H1 (cell line): ENCODE measurements around the gene UBE2E3. TPM values are rescaled to one million over a fixed set of nuclear protein-coding genes. Genes with fewer than 3 reads are reported as not detected.

Experiments
- SAP30 ChIP-seq: fragments of 300-600 bp; sonication (generic); IDR thresholded peaks from 2 replicates; pipeline ENCODE4 v1.7.1; 2012; ENCODE audit warnings: low read length, moderate library complexity, mild to moderate bottlenecking, inconsistent platforms; ENCODE audit not compliant: insufficient read depth, insufficient replicate concordance
- polyA plus RNA-seq, 7 experiments: library from polyadenylated mRNA; depleted of rRNA in 3 of 7; stranded (reverse) in 5 of 7; unstranded in 2 of 7; fragments of >200 nt in 5 of 7; fragments of 200-250 nt in 2 of 7; gene quantifications; 1 replicate in 5 of 7; 2 replicates in 1 of 7; 4 replicates in 1 of 7; pipeline versions ENCODE4 v1.2.1 to v1.2.3, GENCODE V29; 2011 to 2013; ENCODE audit warnings: missing spikeins in 2 of 7, mixed read lengths in 2 of 7
- total RNA-seq: library from RNA; stranded (reverse); fragmentation: NEBNext Ultra II Directional; extraction: Animal tissue kit (Norgen Biotek cat#: 25700); gene quantifications from 2 replicates; pipeline ENCODE4 v1.2.1, GENCODE V29; 2021
- TF ChIP-seq, protein P1 (sequence below): fragments of 300-600 bp; sonication (generic); IDR thresholded peaks from 2 replicates; pipeline ENCODE4 v1.7.1; 2012; ENCODE audit warnings: low read length, moderate library complexity, mild to moderate bottlenecking, inconsistent platforms; ENCODE audit not compliant: insufficient replicate concordance

UBE2E3 gene
- total and polyA plus RNA-seq, 2 of the 8 experiments (the other 6 are each of a cell fraction or from before 2014, with no cell fraction given), result 106 to 132 TPM

DNA sequence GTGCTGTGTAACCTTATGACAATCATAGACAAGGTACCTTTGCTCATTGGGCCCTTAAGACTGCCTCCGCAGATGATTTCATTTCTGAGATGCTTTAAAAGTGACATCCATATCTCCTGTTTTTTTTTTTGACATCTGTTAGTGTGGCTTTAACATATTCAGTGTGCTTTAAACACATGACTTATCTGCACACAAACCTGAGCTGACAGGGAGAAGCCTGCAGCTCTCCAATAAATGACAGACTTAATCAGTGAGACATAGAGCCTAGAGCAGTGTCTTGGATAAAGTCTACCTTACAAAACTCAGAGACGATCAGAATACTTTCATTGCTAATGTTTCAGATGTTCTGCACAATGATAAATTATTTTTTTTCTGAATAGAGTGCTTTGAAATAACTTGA lies 130.7 kb downstream of the UBE2E3 start (continued):
- TF ChIP-seq, protein P1, sequence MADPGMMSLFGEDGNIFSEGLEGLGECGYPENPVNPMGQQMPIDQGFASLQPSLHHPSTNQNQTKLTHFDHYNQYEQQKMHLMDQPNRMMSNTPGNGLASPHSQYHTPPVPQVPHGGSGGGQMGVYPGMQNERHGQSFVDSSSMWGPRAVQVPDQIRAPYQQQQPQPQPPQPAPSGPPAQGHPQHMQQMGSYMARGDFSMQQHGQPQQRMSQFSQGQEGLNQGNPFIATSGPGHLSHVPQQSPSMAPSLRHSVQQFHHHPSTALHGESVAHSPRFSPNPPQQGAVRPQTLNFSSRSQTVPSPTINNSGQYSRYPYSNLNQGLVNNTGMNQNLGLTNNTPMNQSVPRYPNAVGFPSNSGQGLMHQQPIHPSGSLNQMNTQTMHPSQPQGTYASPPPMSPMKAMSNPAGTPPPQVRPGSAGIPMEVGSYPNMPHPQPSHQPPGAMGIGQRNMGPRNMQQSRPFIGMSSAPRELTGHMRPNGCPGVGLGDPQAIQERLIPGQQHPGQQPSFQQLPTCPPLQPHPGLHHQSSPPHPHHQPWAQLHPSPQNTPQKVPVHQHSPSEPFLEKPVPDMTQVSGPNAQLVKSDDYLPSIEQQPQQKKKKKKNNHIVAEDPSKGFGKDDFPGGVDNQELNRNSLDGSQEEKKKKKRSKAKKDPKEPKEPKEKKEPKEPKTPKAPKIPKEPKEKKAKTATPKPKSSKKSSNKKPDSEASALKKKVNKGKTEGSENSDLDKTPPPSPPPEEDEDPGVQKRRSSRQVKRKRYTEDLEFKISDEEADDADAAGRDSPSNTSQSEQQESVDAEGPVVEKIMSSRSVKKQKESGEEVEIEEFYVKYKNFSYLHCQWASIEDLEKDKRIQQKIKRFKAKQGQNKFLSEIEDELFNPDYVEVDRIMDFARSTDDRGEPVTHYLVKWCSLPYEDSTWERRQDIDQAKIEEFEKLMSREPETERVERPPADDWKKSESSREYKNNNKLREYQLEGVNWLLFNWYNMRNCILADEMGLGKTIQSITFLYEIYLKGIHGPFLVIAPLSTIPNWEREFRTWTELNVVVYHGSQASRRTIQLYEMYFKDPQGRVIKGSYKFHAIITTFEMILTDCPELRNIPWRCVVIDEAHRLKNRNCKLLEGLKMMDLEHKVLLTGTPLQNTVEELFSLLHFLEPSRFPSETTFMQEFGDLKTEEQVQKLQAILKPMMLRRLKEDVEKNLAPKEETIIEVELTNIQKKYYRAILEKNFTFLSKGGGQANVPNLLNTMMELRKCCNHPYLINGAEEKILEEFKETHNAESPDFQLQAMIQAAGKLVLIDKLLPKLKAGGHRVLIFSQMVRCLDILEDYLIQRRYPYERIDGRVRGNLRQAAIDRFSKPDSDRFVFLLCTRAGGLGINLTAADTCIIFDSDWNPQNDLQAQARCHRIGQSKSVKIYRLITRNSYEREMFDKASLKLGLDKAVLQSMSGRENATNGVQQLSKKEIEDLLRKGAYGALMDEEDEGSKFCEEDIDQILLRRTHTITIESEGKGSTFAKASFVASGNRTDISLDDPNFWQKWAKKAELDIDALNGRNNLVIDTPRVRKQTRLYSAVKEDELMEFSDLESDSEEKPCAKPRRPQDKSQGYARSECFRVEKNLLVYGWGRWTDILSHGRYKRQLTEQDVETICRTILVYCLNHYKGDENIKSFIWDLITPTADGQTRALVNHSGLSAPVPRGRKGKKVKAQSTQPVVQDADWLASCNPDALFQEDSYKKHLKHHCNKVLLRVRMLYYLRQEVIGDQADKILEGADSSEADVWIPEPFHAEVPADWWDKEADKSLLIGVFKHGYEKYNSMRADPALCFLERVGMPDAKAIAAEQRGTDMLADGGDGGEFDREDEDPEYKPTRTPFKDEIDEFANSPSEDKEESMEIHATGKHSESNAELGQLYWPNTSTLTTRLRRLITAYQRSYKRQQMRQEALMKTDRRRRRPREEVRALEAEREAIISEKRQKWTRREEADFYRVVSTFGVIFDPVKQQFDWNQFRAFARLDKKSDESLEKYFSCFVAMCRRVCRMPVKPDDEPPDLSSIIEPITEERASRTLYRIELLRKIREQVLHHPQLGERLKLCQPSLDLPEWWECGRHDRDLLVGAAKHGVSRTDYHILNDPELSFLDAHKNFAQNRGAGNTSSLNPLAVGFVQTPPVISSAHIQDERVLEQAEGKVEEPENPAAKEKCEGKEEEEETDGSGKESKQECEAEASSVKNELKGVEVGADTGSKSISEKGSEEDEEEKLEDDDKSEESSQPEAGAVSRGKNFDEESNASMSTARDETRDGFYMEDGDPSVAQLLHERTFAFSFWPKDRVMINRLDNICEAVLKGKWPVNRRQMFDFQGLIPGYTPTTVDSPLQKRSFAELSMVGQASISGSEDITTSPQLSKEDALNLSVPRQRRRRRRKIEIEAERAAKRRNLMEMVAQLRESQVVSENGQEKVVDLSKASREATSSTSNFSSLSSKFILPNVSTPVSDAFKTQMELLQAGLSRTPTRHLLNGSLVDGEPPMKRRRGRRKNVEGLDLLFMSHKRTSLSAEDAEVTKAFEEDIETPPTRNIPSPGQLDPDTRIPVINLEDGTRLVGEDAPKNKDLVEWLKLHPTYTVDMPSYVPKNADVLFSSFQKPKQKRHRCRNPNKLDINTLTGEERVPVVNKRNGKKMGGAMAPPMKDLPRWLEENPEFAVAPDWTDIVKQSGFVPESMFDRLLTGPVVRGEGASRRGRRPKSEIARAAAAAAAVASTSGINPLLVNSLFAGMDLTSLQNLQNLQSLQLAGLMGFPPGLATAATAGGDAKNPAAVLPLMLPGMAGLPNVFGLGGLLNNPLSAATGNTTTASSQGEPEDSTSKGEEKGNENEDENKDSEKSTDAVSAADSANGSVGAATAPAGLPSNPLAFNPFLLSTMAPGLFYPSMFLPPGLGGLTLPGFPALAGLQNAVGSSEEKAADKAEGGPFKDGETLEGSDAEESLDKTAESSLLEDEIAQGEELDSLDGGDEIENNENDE, result no peak
- no peak for TF ChIP-seq SAP30
